Astrocyte (in vitro differentiated cells and primary cell): Measurements from ENCODE around the gene APBA2. TPM values are rescaled to one million over a fixed set of nuclear protein-coding genes. Genes with fewer than 3 reads are reported as not detected.
A peak's percentile ranks its signal among the peaks of the same experiment; 100 is the strongest.

Experiments used
- DNase-seq: peaks from one replicate; pipeline ENCODE4 v3.0.0-alpha.2; 2010; ENCODE audit warnings: low read depth
- FAIRE-seq: peaks from 2 replicates; lab custom pipeline; 2011; peaks lifted over from hg19 to GRCh38; lab: Jason Lieb, UNC
- H2AFZ ChIP-seq: 2 replicates; pipeline ENCODE4 v1.6.0; 2012; ENCODE audit warnings: low read depth, low read length, inconsistent platforms
- H3K27ac ChIP-seq: 2 replicates; pipeline ENCODE4 v1.5.1; 2011; ENCODE audit warnings: low read depth, low read length, inconsistent platforms
- H3K27me3 ChIP-seq: 2 replicates; pipeline ENCODE4 v1.6.0; 2011; ENCODE audit warnings: low read length, inconsistent platforms; ENCODE audit not compliant: insufficient read depth
- H3K36me3 ChIP-seq: 2 replicates; pipeline ENCODE4 v1.5.1; 2011; ENCODE audit warnings: low read length, inconsistent platforms; ENCODE audit not compliant: insufficient read depth
- H3K4me1 ChIP-seq: 2 replicates; pipeline ENCODE4 v1.5.1; 2011; ENCODE audit warnings: low read length, inconsistent platforms; ENCODE audit not compliant: insufficient read depth
- H3K4me2 ChIP-seq: 2 replicates; pipeline ENCODE4 v1.6.0; 2012; ENCODE audit warnings: low read length, inconsistent platforms
- H3K4me3 ChIP-seq: 2 replicates; pipeline ENCODE4 v1.5.1; 2011; ENCODE audit warnings: low read depth, mild to moderate bottlenecking, low read length, inconsistent platforms; ENCODE audit not compliant: insufficient read depth
- H3K79me2 ChIP-seq: 2 replicates; pipeline ENCODE4 v1.6.0; 2012; ENCODE audit warnings: mild to moderate bottlenecking, low read length, inconsistent platforms; ENCODE audit not compliant: insufficient read depth
- H3K9ac ChIP-seq: 2 replicates; pipeline ENCODE4 v1.6.0; 2012; ENCODE audit warnings: mild to moderate bottlenecking, low read length, inconsistent platforms
- H3K9me3 ChIP-seq: 2 replicates; pipeline ENCODE4 v1.5.1; 2012; ENCODE audit warnings: low read depth, mild to moderate bottlenecking, low read length, inconsistent platforms; ENCODE audit not compliant: insufficient read depth
- H4K20me1 ChIP-seq: 2 replicates; pipeline ENCODE4 v1.6.0; 2012; ENCODE audit warnings: low read length, inconsistent platforms; ENCODE audit not compliant: insufficient read depth
- H3K27ac Mint-ChIP-seq: one replicate; pipeline ENCODE4 v1.8.0; 2021; ENCODE audit warnings: mild to moderate bottlenecking, mixed read lengths; ENCODE audit not compliant: unreplicated experiment
- H3K27me3 Mint-ChIP-seq: one replicate; pipeline ENCODE4 v1.8.0; 2021; ENCODE audit warnings: low read depth, mixed read lengths; ENCODE audit not compliant: unreplicated experiment
- H3K36me3 Mint-ChIP-seq: one replicate; pipeline ENCODE4 v1.8.0; 2021; ENCODE audit warnings: low read depth, mixed read lengths; ENCODE audit not compliant: unreplicated experiment
- H3K4me1 Mint-ChIP-seq: one replicate; pipeline ENCODE4 v1.8.0; 2021; ENCODE audit warnings: low read depth, mixed read lengths; ENCODE audit not compliant: unreplicated experiment
- H3K4me3 Mint-ChIP-seq: one replicate; pipeline ENCODE4 v1.8.0; 2021; ENCODE audit warnings: mild to moderate bottlenecking, moderate library complexity, mixed read lengths; ENCODE audit not compliant: unreplicated experiment
- H3K9me3 Mint-ChIP-seq: one replicate; pipeline ENCODE4 v1.8.0; 2021; ENCODE audit warnings: mild to moderate bottlenecking, mixed read lengths; ENCODE audit not compliant: unreplicated experiment
- EZH2 ChIP-seq: IDR thresholded peaks from 2 replicates; pipeline ENCODE4 v1.6.1; 2012; ENCODE audit warnings: mild to moderate bottlenecking, low read length, inconsistent platforms; ENCODE audit not compliant: insufficient read depth
- total RNA-seq: library from RNA; stranded (reverse); gene quantifications from 2 replicates; pipeline ENCODE4 v1.2.1, GENCODE V29; 2021
- TF ChIP-seq, protein P1 (sequence below): IDR thresholded peaks from 2 replicates; pipeline ENCODE4 v1.5.1; 2011; ENCODE audit warnings: low read depth, mild to moderate bottlenecking, inconsistent platforms, low read length, moderate library complexity; ENCODE audit not compliant: insufficient read depth

The APBA2 gene
- total RNA-seq, 1 donor from 2014 or later, result 15.2 TPM

DNA sequence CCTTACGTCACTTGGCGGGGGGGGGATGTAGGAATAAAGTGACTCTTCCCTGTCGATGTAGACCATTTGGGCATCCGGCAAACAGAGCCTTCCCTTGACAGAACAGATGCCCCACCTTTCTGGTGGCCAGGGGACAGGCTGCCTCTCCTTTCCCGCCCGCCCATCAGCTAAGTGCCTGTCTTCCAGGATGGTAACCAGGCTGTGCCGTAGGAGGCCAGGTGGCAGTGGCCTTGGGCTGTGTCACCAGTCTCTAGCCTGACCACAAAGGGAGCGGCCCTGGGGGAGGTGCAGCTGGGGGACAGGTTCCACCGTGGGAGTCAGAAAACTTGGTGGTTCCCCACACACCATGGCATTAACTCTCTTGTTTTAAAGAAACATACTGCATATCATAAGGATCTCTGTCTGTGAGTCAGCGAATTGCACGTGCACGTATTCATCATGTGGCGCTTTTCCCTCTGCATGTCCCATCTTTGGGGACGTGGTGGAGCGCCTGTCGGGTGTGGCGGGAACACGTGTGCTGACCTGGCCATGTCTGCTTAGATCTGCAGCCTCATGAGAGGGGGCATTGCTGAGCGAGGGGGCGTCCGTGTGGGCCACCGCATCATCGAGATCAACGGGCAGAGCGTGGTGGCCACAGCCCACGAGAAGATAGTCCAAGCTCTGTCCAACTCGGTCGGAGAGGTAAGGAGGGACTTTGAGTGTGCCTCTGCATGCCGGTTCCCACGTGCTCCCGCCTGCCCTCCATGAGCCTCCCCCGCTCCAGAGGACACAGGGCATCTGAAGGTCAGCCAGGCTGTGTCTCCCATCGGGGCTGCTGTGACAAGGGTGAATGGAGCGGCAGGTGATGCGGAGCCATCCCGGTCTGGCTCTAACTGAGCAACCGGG is 227.8 kb downstream of the APBA2 start:
- TF ChIP-seq, protein P1, sequence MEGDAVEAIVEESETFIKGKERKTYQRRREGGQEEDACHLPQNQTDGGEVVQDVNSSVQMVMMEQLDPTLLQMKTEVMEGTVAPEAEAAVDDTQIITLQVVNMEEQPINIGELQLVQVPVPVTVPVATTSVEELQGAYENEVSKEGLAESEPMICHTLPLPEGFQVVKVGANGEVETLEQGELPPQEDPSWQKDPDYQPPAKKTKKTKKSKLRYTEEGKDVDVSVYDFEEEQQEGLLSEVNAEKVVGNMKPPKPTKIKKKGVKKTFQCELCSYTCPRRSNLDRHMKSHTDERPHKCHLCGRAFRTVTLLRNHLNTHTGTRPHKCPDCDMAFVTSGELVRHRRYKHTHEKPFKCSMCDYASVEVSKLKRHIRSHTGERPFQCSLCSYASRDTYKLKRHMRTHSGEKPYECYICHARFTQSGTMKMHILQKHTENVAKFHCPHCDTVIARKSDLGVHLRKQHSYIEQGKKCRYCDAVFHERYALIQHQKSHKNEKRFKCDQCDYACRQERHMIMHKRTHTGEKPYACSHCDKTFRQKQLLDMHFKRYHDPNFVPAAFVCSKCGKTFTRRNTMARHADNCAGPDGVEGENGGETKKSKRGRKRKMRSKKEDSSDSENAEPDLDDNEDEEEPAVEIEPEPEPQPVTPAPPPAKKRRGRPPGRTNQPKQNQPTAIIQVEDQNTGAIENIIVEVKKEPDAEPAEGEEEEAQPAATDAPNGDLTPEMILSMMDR, result no peak
- no peak for TF ChIP-seq EZH2
- H3K27ac Mint-ChIP-seq, result peak overlapping the region; percentile 41
- no peaks in the 10 kb centered on the region for H4K20me1 ChIP-seq
- peaks cover 18% of the 10 kb centered on the region for H3K27me3 Mint-ChIP-seq
- H3K27me3 ChIP-seq, result no peaks in the 10 kb centered on the region
- no peaks in the 10 kb centered on the region for H3K9me3 Mint-ChIP-seq
- no peak overlapping the region for H3K4me2 ChIP-seq
- DNase-seq, result no peak
- H3K36me3 ChIP-seq, result no peaks in the 10 kb centered on the region
- no peaks in the 10 kb centered on the region for H3K79me2 ChIP-seq
- peaks cover 17% of the 10 kb centered on the region for H3K4me1 Mint-ChIP-seq
- no peak overlapping the region for H3K27ac ChIP-seq
- peaks cover 10% of the 10 kb centered on the region for H3K36me3 Mint-ChIP-seq
- no peak for FAIRE-seq
- H3K4me3 ChIP-seq, result no peak overlapping the region
- H3K9ac ChIP-seq, result no peak overlapping the region
- H3K9me3 ChIP-seq, result no peaks in the 10 kb centered on the region
- H3K4me3 Mint-ChIP-seq, result peak overlapping the region; percentile 29
- no peak overlapping the region for H2AFZ ChIP-seq
- H3K4me1 ChIP-seq, result peaks cover 16% of the 10 kb centered on the region

DNA sequence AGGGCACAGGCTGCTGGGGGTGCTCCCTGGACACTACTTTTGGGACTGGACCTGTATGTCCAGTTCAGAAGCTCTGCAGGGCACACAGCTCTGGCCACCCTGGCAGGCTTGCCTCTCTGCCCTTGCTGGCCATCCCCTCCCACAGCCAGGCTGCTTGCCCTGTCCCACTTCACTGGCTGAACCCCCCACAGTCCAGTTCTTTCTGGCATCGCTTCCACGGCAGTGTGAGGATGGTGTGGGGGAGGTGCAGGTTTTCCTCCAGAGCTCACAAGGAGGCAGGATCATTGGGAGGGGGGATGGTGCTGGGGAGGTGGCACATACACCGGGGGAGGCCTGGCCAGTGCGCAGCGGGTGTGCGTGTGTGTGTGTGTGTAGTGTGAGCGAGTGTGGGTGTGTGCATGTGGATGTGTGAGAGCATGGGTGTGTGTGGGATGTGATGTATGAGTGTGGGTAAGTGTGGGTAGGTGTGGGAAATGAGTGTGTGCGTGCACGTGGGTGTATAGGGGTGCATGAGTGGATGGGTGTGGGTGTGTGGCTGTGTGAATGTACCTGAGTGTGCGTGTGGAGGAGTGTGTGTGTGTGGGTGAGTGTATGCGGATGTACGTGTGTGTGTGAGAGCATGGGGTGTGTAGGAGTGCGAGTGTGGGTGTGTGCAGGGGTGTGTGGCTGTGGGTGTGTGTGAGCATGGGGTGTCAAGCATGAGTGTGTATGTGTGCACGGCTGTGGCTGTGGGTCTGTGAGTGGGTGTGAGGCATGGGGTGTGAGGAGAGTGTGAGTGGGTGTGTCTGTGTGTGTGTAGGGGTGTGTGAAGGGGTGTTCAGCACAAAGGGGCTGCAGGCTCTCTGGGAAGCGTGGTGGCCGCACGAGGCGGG is 228.7 kb downstream of the APBA2 start:
- Histone ChIP-seq H3K79me2 (no peaks in the 10 kb centered on the region), H3K4me1 (peaks cover 16% of the 10 kb centered on the region), H3K27me3 (no peaks in the 10 kb centered on the region), H2AFZ (peak overlapping the region; percentile 56), H4K20me1 (no peaks in the 10 kb centered on the region), H3K4me2 (peak overlapping the region; percentile 87), H3K4me3 (peak overlapping the region; percentile 17), H3K9me3 (no peaks in the 10 kb centered on the region), H3K36me3 (no peaks in the 10 kb centered on the region), H3K9ac (no peak overlapping the region), H3K27ac (no peak overlapping the region)
- H3K9me3 Mint-ChIP-seq, result no peaks in the 10 kb centered on the region
- H3K4me3 Mint-ChIP-seq, result no peak overlapping the region
- H3K36me3 Mint-ChIP-seq, result peaks cover 5% of the 10 kb centered on the region
- FAIRE-seq (no peak), DNase-seq (no peak)
- TF ChIP-seq, protein P1, result no peak
- TF ChIP-seq EZH2, result no peak
- H3K27ac Mint-ChIP-seq, result no peak overlapping the region
- peaks cover 17% of the 10 kb centered on the region for H3K4me1 Mint-ChIP-seq
- peaks cover 14% of the 10 kb centered on the region for H3K27me3 Mint-ChIP-seq
